ENCODE data around the gene IFT81.

DNA sequence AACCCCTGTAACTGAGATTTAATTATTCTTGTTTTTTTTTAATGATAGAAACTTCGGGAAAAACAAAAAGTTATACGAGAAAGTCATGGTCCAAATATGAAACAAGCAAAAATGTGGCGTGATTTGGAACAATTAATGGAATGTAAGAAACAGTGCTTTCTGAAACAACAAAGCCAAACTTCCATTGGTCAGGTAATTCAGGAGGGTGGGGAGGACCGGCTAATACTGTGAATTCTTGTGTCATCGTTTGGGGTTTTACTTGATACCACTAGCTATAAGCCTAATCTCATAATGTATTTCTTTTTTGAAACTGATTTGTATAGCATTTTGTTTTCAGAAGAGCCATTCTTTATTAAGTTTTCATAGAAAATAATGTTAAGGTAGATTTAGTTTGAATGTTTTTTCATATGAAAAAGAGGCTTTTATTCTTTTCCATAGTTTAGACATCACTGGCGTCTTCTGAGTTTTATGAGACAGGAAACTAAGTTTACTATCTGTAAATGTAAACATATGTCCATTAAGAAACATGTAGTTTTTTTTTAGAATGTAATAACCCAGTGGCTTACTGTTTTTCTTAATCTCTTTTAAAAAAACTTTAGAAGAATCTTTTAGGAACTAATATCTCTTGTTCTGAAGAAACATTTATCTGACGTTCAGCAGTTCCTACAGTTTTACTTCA is 94.0 kb downstream of the IFT81 start:
- TF ChIP-seq POLR2A (IDR thresholded peaks at IDR 0.05; ENCODE audit: low read depth, low read length), result no peak
- no peak for TF ChIP-seq POLR2AphosphoS5 (IDR thresholded peaks at IDR 0.05; ENCODE audit: low read depth, low read length)
- TF ChIP-seq TAF1 (IDR thresholded peaks at IDR 0.05; ENCODE audit: borderline replicate concordance, low read depth, low read length), result no peak

Data from GM12892 (cell line).